Uterus (tissue), 2 donors: ENCODE results near the gene BCL2L11.

ENCODE experiments used
- POLR2A ChIP-seq, 2 donors: fragments of 450-650 bp; IDR thresholded peaks; one replicate each; pipeline ENCODE4 v1.6.1; 2016; ENCODE audit warnings: antibody characterized with exemption in 2 of 2, mild to moderate bottlenecking in 1 of 2, moderate library complexity in 1 of 2
- TF ChIP-seq, protein P1 (sequence below), 4 experiments: fragments of 200-600 bp in 2 of 4; fragments of 450-650 bp in 2 of 4; sonication (generic) in 2 of 4; IDR thresholded peaks; one replicate each; pipeline ENCODE4 v1.5.1; 2016 to 2019; ENCODE audit warnings: antibody characterized with exemption in 4 of 4, mild to moderate bottlenecking in 2 of 4, moderate library complexity in 1 of 4

DNA sequence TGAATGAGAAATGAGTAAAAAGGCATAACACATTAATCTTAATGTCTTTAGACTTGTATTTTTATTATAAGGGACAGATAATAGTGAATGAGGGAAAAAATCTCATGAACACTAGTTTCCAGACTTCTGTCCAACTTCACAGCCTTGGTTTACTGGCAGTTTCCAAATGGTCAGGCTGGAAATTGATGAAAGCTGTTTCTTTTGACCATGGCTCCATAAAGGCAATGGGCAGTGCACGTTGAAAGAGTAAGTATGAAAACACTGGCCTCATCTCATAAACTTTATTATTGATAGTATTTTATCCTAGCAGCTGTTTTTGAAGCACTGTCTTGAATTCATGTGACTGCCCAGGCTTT, 23.1 kb downstream of the BCL2L11 start:
- TF ChIP-seq, protein P1, sequence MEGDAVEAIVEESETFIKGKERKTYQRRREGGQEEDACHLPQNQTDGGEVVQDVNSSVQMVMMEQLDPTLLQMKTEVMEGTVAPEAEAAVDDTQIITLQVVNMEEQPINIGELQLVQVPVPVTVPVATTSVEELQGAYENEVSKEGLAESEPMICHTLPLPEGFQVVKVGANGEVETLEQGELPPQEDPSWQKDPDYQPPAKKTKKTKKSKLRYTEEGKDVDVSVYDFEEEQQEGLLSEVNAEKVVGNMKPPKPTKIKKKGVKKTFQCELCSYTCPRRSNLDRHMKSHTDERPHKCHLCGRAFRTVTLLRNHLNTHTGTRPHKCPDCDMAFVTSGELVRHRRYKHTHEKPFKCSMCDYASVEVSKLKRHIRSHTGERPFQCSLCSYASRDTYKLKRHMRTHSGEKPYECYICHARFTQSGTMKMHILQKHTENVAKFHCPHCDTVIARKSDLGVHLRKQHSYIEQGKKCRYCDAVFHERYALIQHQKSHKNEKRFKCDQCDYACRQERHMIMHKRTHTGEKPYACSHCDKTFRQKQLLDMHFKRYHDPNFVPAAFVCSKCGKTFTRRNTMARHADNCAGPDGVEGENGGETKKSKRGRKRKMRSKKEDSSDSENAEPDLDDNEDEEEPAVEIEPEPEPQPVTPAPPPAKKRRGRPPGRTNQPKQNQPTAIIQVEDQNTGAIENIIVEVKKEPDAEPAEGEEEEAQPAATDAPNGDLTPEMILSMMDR (IDR thresholded peaks at IDR 0.05), result no peak
- TF ChIP-seq POLR2A (IDR thresholded peaks at IDR 0.05), result no peak
